Heart left ventricle (tissue), 16 donors: ENCODE measurements around the gene SMTNL2. TPM values are rescaled to one million over a fixed set of nuclear protein-coding genes. Genes with fewer than 3 reads are reported as not detected.

Experiments
- ATAC-seq, 4 donors: fragments of 200-7000 bp; cut with Tn5 transposase; one replicate each; pipeline ENCODE4 v1.9.1; 2020 to 2022; ENCODE audit warnings: moderate library complexity in 4 of 4, mild to moderate bottlenecking in 3 of 4, moderate number of reproducible peaks in 1 of 4
- DNase-seq, 5 donors: peaks; one replicate each; pipeline ENCODE4 v3.0.0-alpha.2; 2020
- H3K27ac ChIP-seq, 12 donors: fragments of 200-600 bp; sonication (generic) in 4 of 12; one replicate each; pipeline versions ENCODE4 v1.5.0 to v1.8.0; 2016 to 2022; ENCODE audit warnings: mild to moderate bottlenecking in 2 of 12
- H3K27me3 ChIP-seq, 9 donors: fragments of 200-600 bp; sonication (generic) in 2 of 9; one replicate each; pipeline versions ENCODE4 v1.5.1 to v1.8.0; 2016 to 2022; ENCODE audit warnings: mild to moderate bottlenecking in 3 of 9
- H3K36me3 ChIP-seq, 9 donors: fragments of 200-600 bp; sonication (generic) in 2 of 9; one replicate each; pipeline versions ENCODE4 v1.5.0 to v1.8.0; 2018 to 2022; ENCODE audit warnings: mild to moderate bottlenecking in 2 of 9
- H3K4me1 ChIP-seq, 12 donors: fragments of 200-600 bp; sonication (generic) in 4 of 12; one replicate each; pipeline versions ENCODE4 v1.5.0 to v1.8.0; 2016 to 2022; ENCODE audit warnings: mild to moderate bottlenecking in 3 of 12
- H3K4me3 ChIP-seq, 12 donors: fragments of 200-600 bp; sonication (generic) in 4 of 12; one replicate each; pipeline versions ENCODE4 v1.5.0 to v1.8.0; 2017 to 2022; ENCODE audit warnings: mild to moderate bottlenecking in 9 of 12, moderate library complexity in 4 of 12
- H3K9me3 ChIP-seq, 12 donors: fragments of 200-600 bp; sonication (generic) in 4 of 12; one replicate each; pipeline versions ENCODE4 v1.5.0 to v1.8.0; 2016 to 2022; ENCODE audit warnings: mild to moderate bottlenecking in 1 of 12
- CTCF ChIP-seq, 12 donors: fragments of 200-600 bp; sonication (generic) in 4 of 12; IDR thresholded peaks; one replicate each; pipeline versions ENCODE4 v1.5.0 to v1.8.0; 2018 to 2022; ENCODE audit warnings: antibody characterized with exemption in 12 of 12, mild to moderate bottlenecking in 5 of 12
- POLR2A ChIP-seq, 2 donors: fragments of 450-650 bp; IDR thresholded peaks; one replicate each; pipeline ENCODE4 v1.6.1; 2017; ENCODE audit warnings: antibody characterized with exemption in 2 of 2, mild to moderate bottlenecking in 2 of 2, moderate library complexity in 2 of 2
- whole genome bisulfite sequencing, 4 donors: extraction: QIAGEN DNeasy Blood & Tissue Kit in 2 of 4; methylation state at CpG; one replicate each; pipeline versions ENCODE4 v1.1.5 to v1.1.7; 2013 to 2018; 5-methylcytosine and 5-hydroxymethylcytosine counted together
- intact Hi-C, 10 donors: fragments of 100-400 bp; cut with DNase I; formaldehyde crosslinking; loops; one replicate each; pipeline versions ENCODE4 v1.11.1 to v1.14.2; 2022
- polyA plus RNA-seq, 2 donors: library from polyadenylated mRNA; stranded (reverse); fragments of 200-250 nt; gene quantifications; one replicate each; pipeline ENCODE4 v1.2.3, GENCODE V29; 2013
- total RNA-seq, 9 donors: library from RNA; depleted of rRNA in 2 of 9; stranded (reverse); fragments of >200 nt in 2 of 9; fragmentation: NEBNext Ultra II Directional in 3 of 9; extraction: Animal tissue kit (Norgen Biotek cat#: 25700) in 3 of 9; gene quantifications; one replicate each; pipeline versions ENCODE4 v1.1.0 to v1.2.4, GENCODE V29; 2016 to 2023
- donor health status: ischemic (EF 13 %, LVEDD 7.1; RV severe dilation, severe dysfunction).
- donor health status: healthy with polysubstance abuse.
- donor health status: DM: no; HTN: yes; CAD: no.
- donor health status: DM: no; HTN: no; CAD: no.
- donor health status: ischemic (EF 25% LVEDD 6.9; RV normal size, moderate dysfunction).
- donor health status: ischemic (EF 25% LVEDD 5.7; RV mildly dilated, moderate dysfunction).
- donor health status: healthy.
- donor health status: DM: yes; HTN: yes; CAD: no.
- donor health status: ischemic (EF 35%, LVEDD 5.7; RV mildly dilated, moderate dysfunction).
- donor health status: nonischemic (EF 11% LVEDD 7.7; RV severe dilation, severe dysfunction).
- donor health status: DM: yes; HTN: yes; CAD: no.
- donor health status: PGD.
- donor health status: ischemic (EF 29% LVEDD 5.4; RV normal size, mild dysfunction).
- donor health status: nonischemic (EF 23%, LVEDD 6.1; RV moderate dilation, normal function).

The SMTNL2 gene
- total and polyA plus RNA-seq, 11 donors: 2.1 to 47.5 (median 15.6) TPM

GRCh38 chr17:4610162-4610561, 25.8 kb downstream of the SMTNL2 start:
- WGBS, 4 donors: 91 to 96% (median 92%) methylated on average over 5 of the region's 5 CpGs
- H3K4me3 ChIP-seq: no peak overlapping the region
- ATAC-seq (no peak), DNase-seq (no peak)
- intact Hi-C loops: no loop called here
- H3K4me1 ChIP-seq: peaks cover 0 to 32% (median 10%) of the 10 kb centered on the region in 12 donors
- no peaks in the 10 kb centered on the region for H3K27me3 ChIP-seq
- H3K36me3 ChIP-seq: no peaks in the 10 kb centered on the region
- H3K27ac ChIP-seq: no peak overlapping the region
- no peak for TF ChIP-seq POLR2A (IDR thresholded peaks at IDR 0.05)
- TF ChIP-seq CTCF (IDR thresholded peaks at IDR 0.05): no peak
- no peaks in the 10 kb centered on the region for H3K9me3 ChIP-seq

GRCh38 chr17:4610656-4611055, 26.3 kb downstream of the SMTNL2 start:
- WGBS, 4 donors: 89 to 95% (median 93%) methylated on average over 6 of the region's 6 CpGs
- TF ChIP-seq CTCF (IDR thresholded peaks at IDR 0.05): no peak
- no peak for TF ChIP-seq POLR2A (IDR thresholded peaks at IDR 0.05)
- H3K36me3 ChIP-seq: no peaks in the 10 kb centered on the region
- no peak overlapping the region for H3K27ac ChIP-seq
- ATAC-seq (no peak), DNase-seq (no peak)
- peaks cover 0 to 27% (median 10%) of the 10 kb centered on the region in 12 donors for H3K4me1 ChIP-seq
- intact Hi-C loops: no loop called here
- no peak overlapping the region for H3K4me3 ChIP-seq
- H3K27me3 ChIP-seq: no peaks in the 10 kb centered on the region
- no peaks in the 10 kb centered on the region for H3K9me3 ChIP-seq

- intact Hi-C loops: no loop called here
- Histone ChIP-seq H3K9me3 (peaks cover 0 to 2% (median 0%) of the 10 kb centered on the region in 12 donors), H3K27ac (no peak overlapping the region), H3K4me3 (no peak overlapping the region), H3K4me1 (no peaks in the 10 kb centered on the region), H3K27me3 (peaks cover 0 to 6% (median 0%) of the 10 kb centered on the region in 9 donors), H3K36me3 (no peaks in the 10 kb centered on the region)
- WGBS, 4 donors: 81 to 88% (median 85%) methylated on average over 9 of the region's 9 CpGs
- ATAC-seq (no peak), DNase-seq (peak in 1 of 5 donors; percentile 5)
- no peak for TF ChIP-seq CTCF (IDR thresholded peaks at IDR 0.05)
- no peak for TF ChIP-seq POLR2A (IDR thresholded peaks at IDR 0.05)
Measured at GRCh38 chr17:4616476-4616875, 32.1 kb downstream of the SMTNL2 start.

- H3K36me3 ChIP-seq: no peaks in the 10 kb centered on the region
- H3K9me3 ChIP-seq: peaks cover 0 to 8% (median 3%) of the 10 kb centered on the region in 12 donors
- ATAC-seq (no peak), DNase-seq (no peak)
- H3K27ac ChIP-seq: no peak overlapping the region
- peaks cover 0 to 6% (median 0%) of the 10 kb centered on the region in 9 donors for H3K27me3 ChIP-seq
- H3K4me3 ChIP-seq: no peak overlapping the region
- H3K4me1 ChIP-seq: no peaks in the 10 kb centered on the region
- 89 to 91% (median 90%) methylated on average over 17 of the region's 17 CpGs for WGBS, 4 donors
- no peak for TF ChIP-seq POLR2A (IDR thresholded peaks at IDR 0.05)
- no peak for TF ChIP-seq CTCF (IDR thresholded peaks at IDR 0.05)
- intact Hi-C loops: no loop called here
Measured at GRCh38 chr17:4617090-4617489, 32.8 kb downstream of the SMTNL2 start.
